ENCODE results near the gene EDA2R.

The EDA2R gene

DNA sequence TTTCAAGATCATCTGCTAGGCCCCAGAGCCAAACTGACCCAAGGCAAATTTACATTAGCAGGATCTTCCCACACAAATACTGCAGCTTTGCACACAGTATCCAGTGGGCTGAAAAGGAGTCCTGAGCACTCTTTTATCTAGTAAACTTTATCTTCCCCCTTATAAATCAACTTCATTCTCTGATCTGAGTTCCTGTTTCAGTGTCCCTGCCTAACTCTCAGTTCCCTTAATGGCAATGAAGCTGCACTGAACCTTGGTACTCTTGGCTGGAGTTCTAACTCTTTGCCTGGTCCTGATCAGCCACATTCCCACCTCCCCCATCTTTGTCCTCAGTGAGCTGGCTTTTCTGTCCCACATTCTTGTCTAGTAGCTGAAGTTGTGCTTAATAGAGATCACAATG, 37.4 kb downstream of the EDA2R start:
- no peak for TF ChIP-seq FOXK2 (IDR thresholded peaks at IDR 0.05)
- TF ChIP-seq TARDBP (IDR thresholded peaks at IDR 0.05): no peak
- CTCF ChIA-PET: no interaction called here
- POLR2A ChIA-PET: no interaction called here
- no peak for DNase-seq (ENCODE audit: extremely low spot score)

DNA sequence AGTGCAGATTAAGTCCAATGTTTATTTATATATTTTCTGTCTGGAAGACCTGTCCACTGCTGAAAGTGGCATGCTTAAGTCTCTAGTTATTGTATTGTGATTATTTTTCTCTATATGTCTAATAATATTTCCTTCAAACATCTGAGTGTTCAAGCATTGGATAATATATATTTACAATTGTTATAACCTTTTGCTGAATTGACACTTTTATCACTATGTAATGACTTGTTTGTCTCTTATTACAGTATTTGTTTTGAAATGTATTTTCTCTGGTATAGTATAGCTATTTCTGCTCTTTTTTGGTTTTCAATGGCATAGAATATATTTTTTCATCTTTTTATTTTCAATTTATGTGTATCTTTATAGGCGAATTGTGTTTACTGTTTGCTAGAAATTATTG, 59.7 kb downstream of the EDA2R start:
- POLR2A ChIA-PET: no interaction called here
- no peak for TF ChIP-seq NFRKB (IDR thresholded peaks at IDR 0.05)
- no peak for TF ChIP-seq CTBP1 (IDR thresholded peaks at IDR 0.05; ENCODE audit: borderline replicate concordance)
- TF ChIP-seq FOXK2 (IDR thresholded peaks at IDR 0.05): no peak
- no peak for TF ChIP-seq FOXA1 (IDR thresholded peaks at IDR 0.05)
- no peak for TF ChIP-seq ELF4 (IDR thresholded peaks at IDR 0.05)
- TF ChIP-seq PKNOX1 (IDR thresholded peaks at IDR 0.05): no peak
- TF ChIP-seq SUZ12 (IDR thresholded peaks at IDR 0.05): no peak
- no peak for TF ChIP-seq ZNF384 (IDR thresholded peaks at IDR 0.05)
- TF ChIP-seq SP1 (IDR thresholded peaks at IDR 0.05): no peak
- TF ChIP-seq HDGF (IDR thresholded peaks at IDR 0.05; ENCODE audit: borderline replicate concordance): no peak
- no peak for TF ChIP-seq BHLHE40 (IDR thresholded peaks at IDR 0.05; ENCODE audit: borderline replicate concordance)
- no peak for TF ChIP-seq FOXM1 (IDR thresholded peaks at IDR 0.05; ENCODE audit: borderline replicate concordance)
- no peak for TF ChIP-seq ARNT (IDR thresholded peaks at IDR 0.05)
- no peak for TF ChIP-seq LEF1 (IDR thresholded peaks at IDR 0.05; ENCODE audit: borderline replicate concordance)
- TF ChIP-seq TARDBP (IDR thresholded peaks at IDR 0.05): no peak
- no peak for TF ChIP-seq L3MBTL2 (conservative IDR thresholded peaks at IDR 0.05)
- CTCF ChIA-PET: no interaction called here
- no peak for DNase-seq (ENCODE audit: extremely low spot score)

- POLR2A ChIA-PET: no interaction called here
- DNase-seq (ENCODE audit: extremely low spot score): no peak
- CTCF ChIA-PET: no interaction called here
- TF ChIP-seq PKNOX1 (IDR thresholded peaks at IDR 0.05) (no peak), FOXA1 (IDR thresholded peaks at IDR 0.05) (no peak), L3MBTL2 (conservative IDR thresholded peaks at IDR 0.05) (no peak), SUZ12 (IDR thresholded peaks at IDR 0.05) (no peak), LEF1 (IDR thresholded peaks at IDR 0.05; ENCODE audit: borderline replicate concordance) (no peak), SP1 (IDR thresholded peaks at IDR 0.05) (no peak), ZNF384 (IDR thresholded peaks at IDR 0.05) (no peak), BHLHE40 (IDR thresholded peaks at IDR 0.05; ENCODE audit: borderline replicate concordance) (no peak), ELF4 (IDR thresholded peaks at IDR 0.05) (no peak)
These were observed 84.9 kb downstream of the EDA2R start for GRCh38 chrX:66553973-66554372.

- no peak for DNase-seq (ENCODE audit: extremely low spot score)
- POLR2A ChIA-PET: no interaction called here
- CTCF ChIA-PET: no interaction called here
- no peak for TF ChIP-seq FOXK2 (IDR thresholded peaks at IDR 0.05)
- no peak for TF ChIP-seq SP1 (IDR thresholded peaks at IDR 0.05)
- no peak for TF ChIP-seq FOXA1 (IDR thresholded peaks at IDR 0.05)
- no peak for TF ChIP-seq CTBP1 (IDR thresholded peaks at IDR 0.05; ENCODE audit: borderline replicate concordance)
- no peak for TF ChIP-seq FOXM1 (IDR thresholded peaks at IDR 0.05; ENCODE audit: borderline replicate concordance)
- TF ChIP-seq L3MBTL2 (conservative IDR thresholded peaks at IDR 0.05): no peak
- no peak for TF ChIP-seq ARNT (IDR thresholded peaks at IDR 0.05)
- no peak for TF ChIP-seq NFRKB (IDR thresholded peaks at IDR 0.05)
- TF ChIP-seq TARDBP (IDR thresholded peaks at IDR 0.05): no peak
- no peak for TF ChIP-seq PKNOX1 (IDR thresholded peaks at IDR 0.05)
- TF ChIP-seq HDGF (IDR thresholded peaks at IDR 0.05; ENCODE audit: borderline replicate concordance): no peak
- TF ChIP-seq LEF1 (IDR thresholded peaks at IDR 0.05; ENCODE audit: borderline replicate concordance): no peak
- TF ChIP-seq ELF4 (IDR thresholded peaks at IDR 0.05): no peak
These were observed 91.0 kb downstream of the EDA2R start for GRCh38 chrX:66547847-66548369.
